ENCODE measurements around the gene PRCD. TPM values are rescaled to one million over a fixed set of nuclear protein-coding genes. Genes with fewer than 3 reads are reported as not detected.

PRCD gene
- total and polyA plus RNA-seq, 12 donors, result 1.5 to 37.2 (median 5.0) TPM; not detected in 2

- Histone ChIP-seq H3K36me3 (replicated peaks in 1 of 2) (no peaks in the 10 kb centered on the region), H3K9me3 (replicated peaks in 1 of 3) (no peaks in the 10 kb centered on the region), H3K4me3 (no peak overlapping the region), H3K27ac (peak overlapping the region in 2 of 5 donors; percentile 29 to 71), H3K4me1 (replicated peaks in 1 of 2) (peaks cover 4 to 22% of the 10 kb centered on the region in 2 donors), H3K27me3 (peaks cover 9% of the 10 kb centered on the region)
- no peak for TF ChIP-seq POLR2A (IDR thresholded peaks at IDR 0.05)
- no peak for TF ChIP-seq CTCF (IDR thresholded peaks at IDR 0.05)
- 73 to 85% (median 83%) methylated on average over 12 to 19 of the region's 19 CpGs for WGBS, 4 donors
- DNase-seq, result no peak
- intact Hi-C loops (cut with DNase I), result no loop called here
These were observed 3.9 kb upstream of the PRCD start for GRCh38 chr17:76535788-76536510.

GRCh38 chr17:76536511-76537287 is 3.1 kb upstream of the PRCD start:
- H3K27ac ChIP-seq, result peak overlapping the region in 2 of 5 donors; percentile 60 to 71
- DNase-seq, result no peak
- H3K9me3 ChIP-seq (replicated peaks in 1 of 3), result no peaks in the 10 kb centered on the region
- H3K27me3 ChIP-seq, result peaks cover 9% of the 10 kb centered on the region
- no peak for TF ChIP-seq POLR2A (IDR thresholded peaks at IDR 0.05)
- TF ChIP-seq CTCF (IDR thresholded peaks at IDR 0.05), result no peak
- WGBS, 4 donors, result 50 to 77% (median 58%) methylated on average over 17 to 25 of the region's 25 CpGs
- peaks cover 4 to 22% of the 10 kb centered on the region in 2 donors for H3K4me1 ChIP-seq (replicated peaks in 1 of 2)
- peak overlapping the region in 1 of 4 donors; percentile 47 for H3K4me3 ChIP-seq
- H3K36me3 ChIP-seq (replicated peaks in 1 of 2), result no peaks in the 10 kb centered on the region
- intact Hi-C loops (cut with DNase I), result no loop called here

GRCh38 chr17:76537288-76537577 is 2.6 kb upstream of the PRCD start:
- peak in 1 of 7 donors; percentile 44 for DNase-seq
- intact Hi-C loops (cut with DNase I), result no loop called here
- Histone ChIP-seq H3K9me3 (replicated peaks in 1 of 3) (no peaks in the 10 kb centered on the region), H3K27ac (peak overlapping the region in 2 of 5 donors; percentile 60 to 71), H3K27me3 (peaks cover 9% of the 10 kb centered on the region), H3K4me1 (replicated peaks in 1 of 2) (peaks cover 4 to 22% of the 10 kb centered on the region in 2 donors), H3K36me3 (replicated peaks in 1 of 2) (no peaks in the 10 kb centered on the region), H3K4me3 (peak overlapping the region in 1 of 4 donors; percentile 47)
- WGBS, 4 donors, result 4 to 8% (median 6%) methylated on average over 10 to 26 of the region's 26 CpGs
- TF ChIP-seq CTCF (IDR thresholded peaks at IDR 0.05) (no peak), POLR2A (IDR thresholded peaks at IDR 0.05) (no peak)

GRCh38 chr17:76537578-76538280 is 2.1 kb upstream of the PRCD start, which contains the start of gene CYGB:
Gene CYGB, minus strand, starts transcription at chr17:76537709. Its CDS starts 167 bp downstream, at chr17:76537542.
- peaks cover 4 to 27% of the 10 kb centered on the region in 2 donors for H3K4me1 ChIP-seq (replicated peaks in 1 of 2)
- DNase-seq, result peak in 1 of 7 donors; percentile 26
- intact Hi-C loops (cut with DNase I), result no loop called here
- WGBS, 4 donors, result 0 to 17% (median 3%) methylated on average over 5 to 95 of the region's 95 CpGs
- H3K27ac ChIP-seq, result peak within 1 kb of the TSS in 2 of 5 donors; percentile 60 to 71
- TF ChIP-seq POLR2A (IDR thresholded peaks at IDR 0.05), result no peak
- no peak for TF ChIP-seq CTCF (IDR thresholded peaks at IDR 0.05)
- no peaks in the 10 kb centered on the region for H3K36me3 ChIP-seq (replicated peaks in 1 of 2)
- no peaks in the 10 kb centered on the region for H3K9me3 ChIP-seq (replicated peaks in 1 of 3)
- peak within 1 kb of the TSS in 2 of 4 donors; percentile 4 to 47 for H3K4me3 ChIP-seq
- peaks cover 9% of the 10 kb centered on the region for H3K27me3 ChIP-seq

Data from adrenal gland (tissue), 12 donors.